HFF-Myc (cell line): ENCODE results near the gene KIF2C.
A peak's percentile ranks its signal among the peaks of the same experiment; 100 is the strongest.

Source experiments
- DNase-seq: peaks from one replicate; pipeline ENCODE4 v3.0.0-alpha.2; 2011; ENCODE audit warnings: low read depth; ENCODE audit errors: extremely low read depth
- H3K4me3 ChIP-seq: replicated peaks from 2 replicates; pipeline ENCODE4 v1.5.1; 2011; ENCODE audit warnings: low read depth, mild to moderate bottlenecking, control low read depth, low read length
- CTCF ChIP-seq: IDR thresholded peaks from 2 replicates; pipeline ENCODE4 v1.5.1; 2012; ENCODE audit warnings: mild to moderate bottlenecking, low read depth, low read length, control low read depth; ENCODE audit errors: missing control alignments

KIF2C gene

GRCh38 chr1:44723496-44724295 lies 15.9 kb upstream of the KIF2C start:
- no peak overlapping the region for H3K4me3 ChIP-seq
- no peak for TF ChIP-seq CTCF
- DNase-seq, result no peak

GRCh38 chr1:44724296-44724954 lies 15.2 kb upstream of the KIF2C start:
- H3K4me3 ChIP-seq, result no peak overlapping the region
- no peak for DNase-seq
- TF ChIP-seq CTCF, result no peak

- DNase-seq, result no peak
- TF ChIP-seq CTCF, result no peak
- H3K4me3 ChIP-seq, result no peak overlapping the region
These were observed 14.5 kb upstream of the KIF2C start for GRCh38 chr1:44724955-44725698.

- no peak within 1 kb of the TSS for H3K4me3 ChIP-seq
- TF ChIP-seq CTCF, result peak; percentile 89
- peak; percentile 97 for DNase-seq
These were observed 8.7 kb upstream of the KIF2C start, which contains the start of gene RNU5D-1 for GRCh38 chr1:44730741-44731512. RNU5D-1 (minus strand) TSS chr1:44731170.

GRCh38 chr1:44733365-44733764 lies 6.3 kb upstream of the KIF2C start:
- no peak for DNase-seq
- TF ChIP-seq CTCF, result no peak
- H3K4me3 ChIP-seq, result no peak overlapping the region

GRCh38 chr1:44733784-44734183 lies 5.9 kb upstream of the KIF2C start:
- no peak for TF ChIP-seq CTCF
- DNase-seq, result no peak
- H3K4me3 ChIP-seq, result no peak overlapping the region
